Dedifferentiated amniotic fluid mesenchymal stem cell (primary cell): Measurements from ENCODE around the gene THOC2.

Experiments used
- DNase-seq: peaks from one replicate; pipeline ENCODE4 v3.0.0-alpha.2; 2016; ENCODE audit errors: extremely low spot score

THOC2 gene

DNA sequence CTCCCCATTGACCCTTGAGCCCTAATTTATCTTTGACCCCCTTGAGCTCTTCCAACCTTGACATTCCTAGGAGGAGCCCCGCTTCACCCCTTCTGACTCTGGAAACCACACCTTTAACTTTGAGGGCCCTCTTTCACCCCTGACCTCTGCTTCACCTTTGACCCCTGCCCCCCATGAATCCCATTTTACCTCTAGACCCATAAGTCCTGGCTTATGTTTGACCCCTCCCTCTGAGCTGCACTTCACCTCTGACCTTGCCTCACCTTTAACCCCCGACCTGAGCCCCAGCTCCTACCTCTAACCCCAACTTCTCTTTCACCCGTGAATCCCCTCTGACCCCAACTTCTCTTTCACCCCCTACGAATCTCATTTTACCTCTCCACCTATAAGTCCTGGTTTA lies 169.7 kb downstream of the THOC2 start:
- no peak for DNase-seq

DNA sequence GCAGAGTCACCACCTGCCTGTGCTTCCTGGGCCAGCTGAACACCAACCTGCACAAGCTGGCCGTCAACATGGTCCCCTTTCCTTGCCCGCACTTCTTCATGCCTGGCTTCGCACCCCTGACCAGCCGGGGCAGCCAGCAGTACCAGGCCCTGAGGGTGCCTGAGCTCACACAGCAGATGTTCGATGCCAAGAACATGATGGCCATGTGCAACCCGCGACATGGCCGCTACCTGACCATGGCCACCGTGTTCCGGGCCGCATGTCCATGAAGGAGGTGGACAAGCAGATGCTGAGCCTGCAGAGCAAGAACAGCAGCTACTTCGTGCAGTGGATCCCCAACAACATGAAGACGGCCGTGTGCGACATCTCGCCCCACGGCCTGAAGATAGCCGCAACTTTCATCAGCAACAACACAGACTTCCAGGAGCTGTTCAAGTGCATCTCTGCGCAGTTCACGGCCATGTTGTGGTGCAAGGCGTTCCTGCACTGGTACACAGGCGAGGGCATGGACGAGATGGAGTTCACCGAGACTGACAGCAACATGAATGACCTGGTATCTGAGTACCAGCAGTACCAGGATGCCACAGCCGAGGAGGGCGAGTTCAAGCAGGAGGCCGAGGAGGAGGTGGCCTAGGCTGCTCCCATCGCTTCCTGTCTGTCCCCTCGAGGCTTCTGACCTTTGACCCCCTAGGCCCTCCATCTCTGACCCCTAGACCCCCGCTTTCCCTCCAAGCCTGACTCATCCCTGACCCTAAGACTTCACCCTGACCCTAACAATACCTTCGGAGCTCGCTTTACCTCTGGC lies 170.3 kb downstream of the THOC2 start:
- no peak for DNase-seq

DNA sequence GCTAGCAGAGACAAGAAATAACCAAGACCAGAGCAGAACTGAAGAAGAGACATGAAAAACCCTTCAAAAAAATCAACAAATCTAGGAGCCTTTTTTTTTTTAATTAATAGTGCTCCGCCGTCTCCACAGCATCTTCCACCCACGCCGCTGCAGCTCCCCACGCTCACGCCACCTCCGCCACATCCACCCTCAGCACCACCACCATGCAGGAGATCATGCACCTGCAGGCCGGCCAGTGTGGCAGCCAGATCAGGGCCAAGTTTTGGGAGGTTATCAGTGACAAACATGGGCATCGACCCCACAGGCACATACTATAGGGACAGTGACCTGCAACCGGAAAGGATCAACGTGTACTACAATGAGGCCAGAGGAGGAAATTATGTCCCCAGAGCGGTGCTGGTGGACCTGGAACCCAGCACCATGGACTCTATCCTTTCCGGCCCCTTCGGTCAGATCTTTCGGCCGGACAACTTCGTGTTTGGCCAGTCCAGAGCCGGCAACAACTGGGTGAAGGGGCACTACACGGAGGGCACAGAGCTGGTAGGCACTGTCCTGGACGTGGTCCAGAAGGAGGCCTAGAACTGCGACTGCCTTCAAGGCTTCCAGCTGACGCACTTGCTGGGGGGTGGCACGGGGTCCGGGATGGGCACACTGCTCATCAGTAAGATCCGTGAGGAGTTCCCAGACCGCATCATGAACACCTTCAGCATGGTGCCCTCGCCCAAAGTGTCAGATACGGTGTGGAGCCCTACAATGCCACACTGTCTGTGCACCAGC lies 171.2 kb downstream of the THOC2 start:
- DNase-seq: no peak

DNA sequence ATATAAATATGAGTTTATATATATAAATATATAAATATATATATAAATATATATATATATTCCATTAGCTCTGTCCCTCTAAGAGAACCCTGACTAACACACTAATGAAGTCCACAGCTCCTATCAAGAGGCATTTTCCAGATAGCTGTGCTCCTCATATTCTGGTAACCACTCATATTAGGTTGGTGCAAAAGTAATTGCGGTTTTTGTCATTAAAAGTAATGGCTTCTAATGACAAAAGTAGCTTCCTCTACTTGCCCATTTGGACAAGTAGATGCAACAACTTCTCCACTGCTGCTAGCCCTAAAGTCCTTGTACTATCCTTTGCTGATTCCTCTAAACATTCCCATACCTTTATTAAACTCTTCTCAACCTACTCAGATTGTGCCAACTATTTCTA lies 182.0 kb downstream of the THOC2 start:
- DNase-seq: no peak
